Limb (tissue), 2 donors: ENCODE data around the gene MYH9.
A peak's percentile ranks its signal among the peaks of the same experiment; 100 is the strongest.
"Not testable (repeated sequence)": the region's sequence is repeated elsewhere in the genome, so short reads cannot be mapped to it uniquely, and the experiment has no call there.

Experiments
- DNase-seq, 2 donors: peaks; one replicate each; pipeline ENCODE4 v3.0.0-alpha.2; 2016; ENCODE audit errors: extremely low spot score in 2 of 2

MYH9 gene

GRCh38 chr22:36387959-36388726, at the start of gene MYH9:
MYH9 (minus strand) TSS chr22:36387967; CDS start chr22:36349236, 38,731 bp downstream.
- DNase-seq, result peak; percentile 100

- DNase-seq, result no peak
Measured at GRCh38 chr22:36435516-36436415, 48.0 kb upstream of the MYH9 start.

- DNase-seq, result no peak
Measured at GRCh38 chr22:36433318-36434231, 45.8 kb upstream of the MYH9 start.

- DNase-seq, result no peak
Measured at GRCh38 chr22:36432592-36433317, 45.0 kb upstream of the MYH9 start.

- no peak for DNase-seq
Measured at GRCh38 chr22:36431977-36432376, 44.2 kb upstream of the MYH9 start.

GRCh38 chr22:36430863-36431262, 43.1 kb upstream of the MYH9 start:
- DNase-seq, result no peak

- DNase-seq, result not testable (repeated sequence)
Measured at GRCh38 chr22:36427952-36428351, 40.2 kb upstream of the MYH9 start.

GRCh38 chr22:36425977-36426523, 38.3 kb upstream of the MYH9 start:
- DNase-seq, result no peak

GRCh38 chr22:36424901-36425579, 37.3 kb upstream of the MYH9 start:
- no peak for DNase-seq

GRCh38 chr22:36424466-36424865, 36.7 kb upstream of the MYH9 start:
- not testable (repeated sequence) for DNase-seq

- no peak for DNase-seq
Measured at GRCh38 chr22:36423461-36424404, 36.0 kb upstream of the MYH9 start.

- no peak for DNase-seq
Measured at GRCh38 chr22:36422287-36423014, 34.7 kb upstream of the MYH9 start.

- DNase-seq, result no peak
Measured at GRCh38 chr22:36419912-36420882, 32.4 kb upstream of the MYH9 start.

- peak in 1 of 2 donors; percentile 30 for DNase-seq
Measured at GRCh38 chr22:36419177-36419911, 31.6 kb upstream of the MYH9 start.

GRCh38 chr22:36417281-36417686, 29.5 kb upstream of the MYH9 start:
- no peak for DNase-seq
